ENCODE results near the gene UPP2. TPM values are rescaled to one million over a fixed set of nuclear protein-coding genes. Genes with fewer than 3 reads are reported as not detected.

The UPP2 gene
- total RNA-seq, 2 experiments from 2014 or later: not detected

DNA sequence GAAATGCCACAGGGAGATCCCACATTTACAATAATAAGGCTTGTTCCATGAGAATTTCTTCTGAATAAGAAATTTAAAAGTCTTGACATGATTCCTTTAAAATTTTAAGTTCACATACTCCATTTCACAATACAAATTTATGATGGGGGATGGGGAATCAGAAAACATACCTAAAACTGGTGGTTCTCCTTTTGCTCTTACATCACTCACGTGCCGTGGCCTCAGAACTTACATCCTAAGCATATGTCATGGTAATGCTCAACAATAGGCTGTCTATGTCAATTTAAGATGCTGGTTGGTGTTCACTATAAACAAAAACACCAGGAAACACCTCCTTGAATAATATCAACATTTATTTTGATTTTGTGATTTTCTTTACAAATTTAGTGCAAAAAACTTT lies 12.8 kb downstream of the UPP2 start:
- Mint-ChIP-seq H3K9me3 (no peaks in the 10 kb centered on the region), H3K4me3 (no peak overlapping the region), H3K27ac (no peak overlapping the region), H3K27me3 (ENCODE audit: low read depth) (peaks cover 11% of the 10 kb centered on the region), H3K36me3 (ENCODE audit: low read depth) (no peaks in the 10 kb centered on the region), H3K4me1 (ENCODE audit: low read depth) (no peaks in the 10 kb centered on the region)
- CTCF ChIA-PET: no interaction called here
- no peak for DNase-seq
- intact Hi-C loops (cut with micrococcal nuclease): no loop called here

DNA sequence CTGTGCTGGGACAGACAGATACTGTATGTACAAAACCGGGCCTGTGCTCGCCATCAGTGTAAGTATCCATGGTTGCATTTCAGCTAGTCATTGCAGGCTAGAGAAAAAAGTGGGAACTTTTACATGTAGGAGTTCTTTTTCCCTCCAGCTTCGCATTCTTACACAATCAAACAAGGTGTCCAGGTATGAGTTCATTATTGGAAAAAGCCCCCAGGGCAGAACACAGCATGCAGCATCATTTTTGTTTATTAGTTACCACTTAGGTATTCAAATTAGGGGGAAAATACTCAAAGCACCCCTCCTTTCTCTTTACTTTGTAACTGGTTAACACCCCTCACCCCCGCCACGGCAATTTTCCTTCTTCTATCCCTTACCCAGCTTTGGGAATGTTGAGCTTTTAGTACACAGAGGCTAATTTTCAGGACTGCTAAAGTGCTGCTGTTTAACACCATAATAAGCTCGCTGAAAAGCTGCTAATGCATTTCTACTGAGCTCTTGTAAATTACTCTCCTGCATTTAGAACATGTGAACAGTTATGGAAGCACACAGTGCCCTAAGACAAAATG lies 13.6 kb downstream of the UPP2 start:
- Mint-ChIP-seq H3K9me3 (no peaks in the 10 kb centered on the region), H3K27me3 (ENCODE audit: low read depth) (peaks cover 11% of the 10 kb centered on the region)
- CTCF ChIA-PET: no interaction called here

DNA sequence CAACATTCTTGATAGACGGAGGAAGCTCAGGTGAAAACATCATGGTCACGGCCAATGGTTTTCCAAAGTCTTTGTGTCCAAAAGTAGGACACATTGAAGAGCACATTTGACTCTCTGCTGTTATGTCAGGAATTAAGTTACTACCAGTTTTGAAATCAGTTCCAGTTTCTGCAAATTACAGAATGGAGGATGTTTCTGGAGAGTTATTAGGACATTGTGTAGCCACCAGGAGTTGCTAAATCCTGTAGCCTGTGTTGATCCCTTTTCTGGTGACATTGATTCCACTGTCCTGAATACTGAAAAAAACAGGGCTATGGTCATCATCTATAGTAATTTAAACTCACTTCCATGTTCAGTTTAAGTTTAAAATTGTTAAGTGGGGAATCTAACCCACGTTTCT lies 15.3 kb downstream of the UPP2 start:
- Mint-ChIP-seq H3K27me3 (ENCODE audit: low read depth) (peaks cover 11% of the 10 kb centered on the region), H3K27ac (no peak overlapping the region), H3K36me3 (ENCODE audit: low read depth) (no peaks in the 10 kb centered on the region), H3K4me3 (no peak overlapping the region), H3K9me3 (no peaks in the 10 kb centered on the region), H3K4me1 (ENCODE audit: low read depth) (no peaks in the 10 kb centered on the region)
- DNase-seq: no peak
- CTCF ChIA-PET: no interaction called here
- intact Hi-C loops (cut with micrococcal nuclease): no loop called here

More for the DNA sequence above, 13.6 kb downstream of the UPP2 start:
- no peaks in the 10 kb centered on the region for H3K4me1 Mint-ChIP-seq (ENCODE audit: low read depth)
- H3K27ac Mint-ChIP-seq: no peak overlapping the region
- no peak overlapping the region for H3K4me3 Mint-ChIP-seq
- DNase-seq: no peak
- intact Hi-C loops (cut with micrococcal nuclease): no loop called here
- H3K36me3 Mint-ChIP-seq (ENCODE audit: low read depth): no peaks in the 10 kb centered on the region

DNA sequence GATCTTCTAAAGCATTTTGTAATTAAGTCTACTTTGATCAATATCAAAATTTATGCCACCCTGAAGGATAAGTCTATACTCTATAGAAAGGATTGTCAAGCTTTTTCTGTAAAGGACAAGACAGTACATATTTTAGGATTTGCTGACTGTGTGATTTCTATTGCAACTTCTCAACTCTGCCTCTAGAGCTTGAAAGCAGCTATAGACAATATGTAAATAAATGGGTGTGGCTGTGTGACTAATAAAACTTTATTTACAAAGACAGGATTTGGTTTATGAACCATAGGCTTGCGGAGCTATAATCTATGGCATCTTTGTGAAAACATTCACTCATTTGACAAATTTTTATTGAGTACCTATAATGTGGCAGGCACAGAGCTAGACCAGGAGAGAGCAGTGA lies 18.4 kb downstream of the UPP2 start:
- H3K4me3 Mint-ChIP-seq: no peak overlapping the region
- H3K27me3 Mint-ChIP-seq (ENCODE audit: low read depth): no peaks in the 10 kb centered on the region
- no peaks in the 10 kb centered on the region for H3K4me1 Mint-ChIP-seq (ENCODE audit: low read depth)
- DNase-seq: no peak
- H3K9me3 Mint-ChIP-seq: no peaks in the 10 kb centered on the region
- CTCF ChIA-PET: no interaction called here
- no peaks in the 10 kb centered on the region for H3K36me3 Mint-ChIP-seq (ENCODE audit: low read depth)
- intact Hi-C loops (cut with micrococcal nuclease): no loop called here
- H3K27ac Mint-ChIP-seq: no peak overlapping the region

DNA sequence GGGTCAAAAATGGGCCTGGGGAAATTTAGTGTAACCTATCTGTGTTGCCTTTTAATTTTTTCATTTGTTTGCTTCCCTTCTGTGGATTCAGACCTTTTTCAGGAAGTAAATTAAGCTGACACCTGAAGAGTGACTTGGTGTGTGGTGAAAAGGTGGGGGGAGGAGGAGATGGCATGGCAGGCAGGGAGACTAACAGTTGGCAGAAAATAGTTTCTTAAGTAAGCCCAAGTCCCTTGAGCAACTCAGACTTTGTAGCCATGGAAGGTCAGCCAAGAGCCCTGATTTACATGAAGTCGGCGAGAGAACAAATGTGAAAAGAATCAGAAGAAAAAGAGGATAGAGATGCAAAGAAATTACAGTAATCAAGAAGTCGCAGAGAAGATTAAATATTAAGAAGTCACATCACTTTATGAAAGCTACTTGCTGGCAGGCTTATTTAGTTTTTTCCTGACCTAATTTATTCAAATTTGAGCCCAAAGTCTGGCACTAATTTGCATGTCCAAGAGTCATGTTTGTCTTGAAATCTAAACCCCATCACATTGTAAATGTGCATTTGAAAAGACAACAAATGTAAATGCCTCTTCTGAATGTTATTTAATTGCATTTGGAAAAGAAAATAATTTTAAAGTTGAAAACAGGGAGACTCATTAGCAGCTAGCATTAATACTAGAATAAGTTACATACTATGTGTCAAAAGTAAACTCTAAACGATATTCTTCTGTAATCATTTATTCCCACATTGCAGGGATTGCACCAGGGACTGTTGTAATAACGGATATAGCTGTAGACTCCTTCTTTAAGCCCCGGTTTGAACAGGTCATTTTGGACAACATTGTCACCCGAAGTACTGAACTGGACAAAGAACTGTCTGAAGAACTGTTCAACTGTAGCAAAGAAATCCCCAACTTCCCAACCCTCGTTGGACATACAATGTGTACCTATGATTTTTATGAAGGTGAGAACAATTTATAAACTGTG lies 19.3 kb downstream of the UPP2 start:
- no peaks in the 10 kb centered on the region for H3K4me1 Mint-ChIP-seq (ENCODE audit: low read depth)
- no peak for DNase-seq
- H3K9me3 Mint-ChIP-seq: no peaks in the 10 kb centered on the region
- no peak overlapping the region for H3K27ac Mint-ChIP-seq
- H3K36me3 Mint-ChIP-seq (ENCODE audit: low read depth): no peaks in the 10 kb centered on the region
- H3K27me3 Mint-ChIP-seq (ENCODE audit: low read depth): no peaks in the 10 kb centered on the region
- no peak overlapping the region for H3K4me3 Mint-ChIP-seq
- CTCF ChIA-PET: no interaction called here
- intact Hi-C loops (cut with micrococcal nuclease): no loop called here

DNA sequence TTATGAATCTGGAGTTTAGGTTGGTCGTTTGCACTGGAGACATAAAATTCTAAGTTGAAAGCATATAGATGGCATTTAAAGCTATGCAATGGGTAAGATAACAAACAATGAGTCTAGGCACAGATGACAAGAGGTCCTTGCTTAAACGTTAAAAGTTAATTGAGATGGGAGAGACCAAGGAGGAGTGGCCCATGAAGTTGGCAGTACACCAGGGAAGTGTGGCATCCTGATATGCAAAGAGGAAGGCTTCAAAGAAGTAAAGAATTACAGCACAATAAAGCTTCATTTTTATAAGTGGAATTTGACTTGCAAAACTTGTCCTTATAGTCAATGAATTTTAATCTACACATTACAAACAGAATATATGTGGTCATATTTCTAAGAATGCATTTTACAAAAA lies 23.2 kb downstream of the UPP2 start:
- Mint-ChIP-seq H3K9me3 (no peaks in the 10 kb centered on the region), H3K27me3 (ENCODE audit: low read depth) (no peaks in the 10 kb centered on the region), H3K36me3 (ENCODE audit: low read depth) (no peaks in the 10 kb centered on the region), H3K4me1 (ENCODE audit: low read depth) (no peaks in the 10 kb centered on the region), H3K4me3 (no peak overlapping the region), H3K27ac (no peak overlapping the region)
- CTCF ChIA-PET: no interaction called here
- DNase-seq: no peak
- intact Hi-C loops (cut with micrococcal nuclease): no loop called here

DNA sequence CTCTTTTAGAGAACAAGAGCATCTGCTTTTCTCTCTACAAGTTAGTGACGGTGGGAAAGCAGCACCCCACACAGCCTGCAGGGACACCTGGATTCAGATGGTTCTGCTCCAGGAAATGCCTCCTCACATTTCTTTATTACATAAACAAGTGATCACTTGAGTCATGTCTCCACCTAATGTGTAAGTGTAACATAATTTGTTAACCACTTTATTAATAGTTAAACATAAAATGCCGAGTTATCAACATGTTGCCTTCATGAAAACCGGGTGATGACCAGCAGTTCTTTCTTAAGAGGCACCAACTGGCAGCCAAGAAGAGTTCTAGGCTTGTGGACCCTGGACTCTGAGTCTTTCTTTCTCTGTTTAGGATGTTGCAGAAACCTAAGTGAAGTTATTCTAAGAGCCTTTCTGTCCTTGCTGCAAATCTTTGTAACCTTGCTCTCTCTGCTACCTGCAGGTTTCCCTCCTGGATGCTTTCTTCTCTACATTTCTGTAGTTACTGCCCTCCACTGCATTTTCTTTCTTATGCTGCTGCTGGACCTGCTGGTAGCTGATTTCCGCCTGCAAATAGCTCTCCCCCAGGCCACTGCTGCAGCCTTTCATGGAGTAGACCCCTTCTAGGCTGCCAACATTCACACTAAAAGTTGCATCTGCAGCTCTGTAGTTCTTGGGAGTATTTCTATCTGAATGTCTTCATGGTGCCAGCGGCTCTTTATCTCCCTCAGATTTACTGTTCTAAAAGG lies 24.3 kb downstream of the UPP2 start:
- no peak for DNase-seq
- CTCF ChIA-PET: no interaction called here
- Mint-ChIP-seq H3K27ac (no peak overlapping the region), H3K27me3 (ENCODE audit: low read depth) (no peaks in the 10 kb centered on the region), H3K9me3 (no peaks in the 10 kb centered on the region), H3K36me3 (ENCODE audit: low read depth) (no peaks in the 10 kb centered on the region), H3K4me1 (ENCODE audit: low read depth) (no peaks in the 10 kb centered on the region), H3K4me3 (no peak overlapping the region)
- intact Hi-C loops (cut with micrococcal nuclease): no loop called here

DNA sequence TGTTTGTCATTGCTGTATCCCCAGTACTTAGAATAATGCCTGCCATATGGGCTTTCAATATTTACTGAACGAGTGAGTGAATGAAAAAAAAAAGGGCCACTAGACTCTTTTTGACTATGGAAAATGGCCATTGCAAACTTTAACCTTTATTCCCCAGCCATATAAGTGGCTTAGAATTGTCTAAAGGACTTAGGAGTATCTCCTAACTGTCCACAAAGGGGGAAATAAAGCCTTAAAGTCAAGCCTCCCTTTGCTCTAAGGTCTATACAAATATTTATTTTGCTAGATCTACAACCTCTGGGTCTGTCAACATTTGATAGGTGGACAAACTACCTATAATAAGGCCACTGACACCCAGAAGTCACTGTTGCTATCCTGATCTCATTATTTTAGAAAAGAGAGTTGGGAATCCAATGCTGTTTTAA lies 25.7 kb downstream of the UPP2 start:
- Mint-ChIP-seq H3K27ac (no peak overlapping the region), H3K9me3 (no peaks in the 10 kb centered on the region), H3K36me3 (ENCODE audit: low read depth) (no peaks in the 10 kb centered on the region), H3K4me3 (no peak overlapping the region), H3K27me3 (ENCODE audit: low read depth) (no peaks in the 10 kb centered on the region), H3K4me1 (ENCODE audit: low read depth) (no peaks in the 10 kb centered on the region)
- intact Hi-C loops (cut with micrococcal nuclease): no loop called here
- CTCF ChIA-PET: no interaction called here
- no peak for DNase-seq

DNA sequence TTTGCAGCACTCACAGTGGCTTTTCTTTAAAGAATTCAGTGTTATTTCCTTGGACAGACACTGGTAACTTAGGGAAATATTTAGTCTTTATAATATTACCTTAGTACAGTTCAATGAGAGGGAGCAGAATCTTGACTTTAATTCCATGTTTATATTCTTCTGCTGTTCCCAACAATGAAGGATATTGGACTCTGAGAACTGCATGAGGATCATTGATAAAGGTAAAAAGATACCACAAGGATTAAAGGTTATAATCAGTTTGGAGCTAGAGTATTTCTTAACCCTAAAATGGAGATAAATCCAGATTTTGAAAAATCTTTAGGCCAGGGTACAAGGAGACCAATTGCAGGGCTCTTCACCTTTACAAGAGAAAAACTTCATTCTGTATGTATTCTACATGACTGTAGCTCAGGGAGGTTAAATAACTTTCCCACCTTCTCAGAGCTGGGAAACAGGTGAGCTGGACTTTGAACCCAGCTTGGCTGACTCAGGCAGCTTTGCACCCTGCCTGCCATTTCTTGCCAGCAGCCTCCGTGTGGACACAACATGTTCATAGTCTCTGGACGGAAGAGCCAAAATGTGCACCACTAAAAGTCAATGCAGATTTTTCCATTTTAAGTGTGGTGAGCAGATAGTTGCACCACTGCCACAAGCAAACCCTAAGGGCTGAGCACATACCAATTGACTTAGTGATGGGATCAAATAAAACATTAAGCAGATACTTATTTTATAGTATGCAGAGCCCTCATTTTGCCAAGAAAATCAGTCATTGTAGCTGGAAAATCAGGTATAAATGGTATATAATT lies 26.7 kb downstream of the UPP2 start:
- Mint-ChIP-seq H3K27ac (no peak overlapping the region), H3K36me3 (ENCODE audit: low read depth) (no peaks in the 10 kb centered on the region), H3K27me3 (ENCODE audit: low read depth) (no peaks in the 10 kb centered on the region), H3K4me1 (ENCODE audit: low read depth) (no peaks in the 10 kb centered on the region), H3K9me3 (no peaks in the 10 kb centered on the region), H3K4me3 (no peak overlapping the region)
- no peak for DNase-seq
- CTCF ChIA-PET: no interaction called here
- intact Hi-C loops (cut with micrococcal nuclease): no loop called here

DNA sequence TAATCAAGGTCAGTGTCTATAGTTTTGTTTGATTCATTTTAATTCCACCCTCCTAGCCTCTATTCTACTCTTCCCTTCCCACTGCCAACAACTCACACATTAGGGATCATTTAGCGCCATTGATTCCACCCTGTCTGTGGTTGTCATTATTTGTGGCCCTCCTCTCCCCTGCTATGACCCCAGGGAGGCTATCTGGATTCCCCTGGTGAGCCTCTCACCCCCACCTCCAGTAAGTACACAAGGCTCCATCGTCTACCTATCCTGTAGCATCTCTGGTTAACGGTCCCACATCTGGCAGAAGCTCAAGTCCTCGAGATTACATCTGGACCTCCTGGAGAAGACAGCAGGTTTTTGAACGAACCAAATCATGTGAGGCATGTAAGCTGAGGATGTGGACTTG lies 27.4 kb downstream of the UPP2 start:
- H3K27ac Mint-ChIP-seq: no peak overlapping the region

DNA sequence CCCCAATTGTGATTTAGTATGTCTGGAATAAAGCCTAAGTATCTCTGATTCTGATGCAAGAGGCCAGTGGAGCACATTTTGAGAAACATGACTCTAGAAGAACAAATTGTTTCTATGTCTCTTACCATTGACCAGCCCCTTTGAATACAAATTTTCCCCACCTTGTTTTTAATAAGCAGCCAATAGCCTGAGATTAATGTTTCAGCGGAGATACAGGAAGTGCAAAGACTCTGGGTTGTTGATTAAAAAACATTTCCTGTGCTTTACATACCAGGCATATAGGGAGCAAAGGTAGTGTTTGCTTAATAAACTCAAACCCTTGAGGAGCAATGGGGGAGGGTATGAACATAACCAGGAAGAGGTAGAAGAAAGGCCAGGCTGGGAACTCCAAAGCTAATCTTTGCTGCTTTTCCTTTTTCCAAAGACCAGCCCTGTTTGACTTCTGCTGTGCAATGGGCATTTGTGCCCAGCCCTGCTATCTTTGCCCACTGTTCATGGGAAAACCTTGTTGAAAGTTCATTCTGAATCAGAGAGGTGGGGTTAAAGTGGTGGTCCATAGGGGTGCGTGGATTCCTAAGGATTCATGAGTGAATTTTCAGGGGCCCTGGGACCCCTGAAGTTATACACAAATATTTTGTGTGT lies 29.3 kb downstream of the UPP2 start:
- Mint-ChIP-seq H3K4me1 (ENCODE audit: low read depth) (no peaks in the 10 kb centered on the region), H3K9me3 (no peaks in the 10 kb centered on the region), H3K4me3 (no peak overlapping the region), H3K27ac (no peak overlapping the region), H3K36me3 (ENCODE audit: low read depth) (no peaks in the 10 kb centered on the region), H3K27me3 (ENCODE audit: low read depth) (peaks cover 2% of the 10 kb centered on the region)
- CTCF ChIA-PET: interaction anchor here (1.3 kb wide), 1 partner anchor 107 kb away, joined by 3 read pairs; no protein-coding TSS in a partner anchor
- intact Hi-C loops (cut with micrococcal nuclease): no loop called here
- no peak for DNase-seq

More for the DNA sequence above, 27.4 kb downstream of the UPP2 start:
- no peaks in the 10 kb centered on the region for H3K4me1 Mint-ChIP-seq (ENCODE audit: low read depth)
- H3K36me3 Mint-ChIP-seq (ENCODE audit: low read depth): no peaks in the 10 kb centered on the region
- DNase-seq: no peak
- no peaks in the 10 kb centered on the region for H3K9me3 Mint-ChIP-seq
- CTCF ChIA-PET: no interaction called here
- H3K4me3 Mint-ChIP-seq: no peak overlapping the region
- intact Hi-C loops (cut with micrococcal nuclease): no loop called here
- no peaks in the 10 kb centered on the region for H3K27me3 Mint-ChIP-seq (ENCODE audit: low read depth)

DNA sequence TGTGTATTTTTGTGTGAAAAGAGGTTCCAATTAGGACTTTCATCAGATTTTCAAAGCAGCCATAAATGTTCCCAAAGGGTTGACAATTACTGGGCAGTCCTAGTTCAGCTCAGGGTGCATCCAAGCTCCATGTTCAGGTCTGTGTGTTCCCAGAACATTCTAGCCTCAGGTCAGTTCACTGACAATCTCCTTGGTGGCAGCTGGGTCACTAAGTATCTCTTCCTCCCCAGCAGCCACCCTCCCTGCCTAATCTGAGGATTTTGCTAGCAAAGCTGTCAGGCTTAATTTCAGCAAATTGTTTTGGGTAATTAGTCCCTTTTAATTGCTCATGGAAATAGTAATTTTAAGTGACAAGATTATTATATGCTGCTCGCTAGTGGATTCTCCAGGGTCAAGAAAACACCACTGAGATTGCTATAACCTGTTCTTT lies 29.8 kb downstream of the UPP2 start:
- CTCF ChIA-PET: interaction anchor here (1.3 kb wide), 1 partner anchor 107 kb away, joined by 3 read pairs; no protein-coding TSS in a partner anchor
- DNase-seq: no peak
- H3K4me1 Mint-ChIP-seq (ENCODE audit: low read depth): no peaks in the 10 kb centered on the region
- peaks cover 2% of the 10 kb centered on the region for H3K27me3 Mint-ChIP-seq (ENCODE audit: low read depth)
- H3K4me3 Mint-ChIP-seq: no peak overlapping the region
- intact Hi-C loops (cut with micrococcal nuclease): no loop called here
- no peak overlapping the region for H3K27ac Mint-ChIP-seq
- H3K36me3 Mint-ChIP-seq (ENCODE audit: low read depth): no peaks in the 10 kb centered on the region
- no peaks in the 10 kb centered on the region for H3K9me3 Mint-ChIP-seq

All from activated naive CD4-positive, alpha-beta T cell treated with anti-CD3 and anti-CD28 coated beads for 36 hours (primary cell).